C4-2B (cell line): ENCODE measurements around the gene PGGT1B.

Experiments
- CTCF ChIP-seq: fragments of 450-650 bp; conservative IDR thresholded peaks from 2 replicates; pipeline ENCODE4 v1.5.1; 2017; ENCODE audit warnings: mild to moderate bottlenecking
- ZFX ChIP-seq: fragments of 450-650 bp; IDR thresholded peaks from 2 replicates; pipeline ENCODE4 v1.6.1; 2017

GRCh38 chr5:115237066-115237465, 25.6 kb downstream of the PGGT1B start:
- TF ChIP-seq CTCF (no peak), ZFX (no peak)
